Naive B cell (primary cell): ENCODE results near the gene E2F6. TPM values are rescaled to one million over a fixed set of nuclear protein-coding genes. Genes with fewer than 3 reads are reported as not detected.

Experiments
- ATAC-seq, 2 donors: fragments of 150-1000 bp; cut with Tn5 transposase; 2 replicates each; pipeline ENCODE4 v1.10.0; 2021; ENCODE audit warnings: low read depth in 2 of 2, mild to moderate bottlenecking in 2 of 2, moderate library complexity in 2 of 2
- DNase-seq: peaks from one replicate; pipeline ENCODE4 v3.0.0; 2022
- H3K27ac Mint-ChIP-seq, 6 donors: one replicate each; pipeline ENCODE4 v1.8.0; 2020 to 2022; ENCODE audit warnings: mild to moderate bottlenecking in 6 of 6, mixed read lengths in 6 of 6, moderate library complexity in 5 of 6, inconsistent platforms in 2 of 6
- H3K27me3 Mint-ChIP-seq, 3 donors: one replicate each; pipeline ENCODE4 v1.8.0; 2021 to 2022; ENCODE audit warnings: mixed read lengths in 3 of 3, mild to moderate bottlenecking in 1 of 3
- H3K36me3 Mint-ChIP-seq, 2 donors: one replicate each; pipeline ENCODE4 v1.8.0; 2020 to 2022; ENCODE audit warnings: mixed read lengths in 2 of 2, inconsistent platforms in 1 of 2, mild to moderate bottlenecking in 1 of 2
- H3K4me1 Mint-ChIP-seq, 3 donors: one replicate each; pipeline ENCODE4 v1.8.0; 2020 to 2022; ENCODE audit warnings: mixed read lengths in 3 of 3, inconsistent platforms in 1 of 3, mild to moderate bottlenecking in 1 of 3, moderate library complexity in 1 of 3
- H3K4me3 Mint-ChIP-seq, 8 donors: one replicate each; pipeline ENCODE4 v1.8.0; 2020 to 2022; ENCODE audit warnings: mild to moderate bottlenecking in 8 of 8, mixed read lengths in 8 of 8, moderate library complexity in 8 of 8, inconsistent platforms in 2 of 8
- H3K9me3 Mint-ChIP-seq, 7 donors: one replicate each; pipeline ENCODE4 v1.8.0; 2020 to 2022; ENCODE audit warnings: mixed read lengths in 7 of 7, mild to moderate bottlenecking in 5 of 7, inconsistent platforms in 2 of 7, moderate library complexity in 1 of 7
- polyA plus RNA-seq, 6 donors: library from polyadenylated mRNA; unstranded; fragments of 300-500 nt; fragmentation: Illumina TruSeq; gene quantifications; one replicate each; pipeline ENCODE4 v1.2.3, GENCODE V29; 2021; ENCODE audit warnings: low read depth in 6 of 6

Gene E2F6
- polyA plus RNA-seq, 6 donors from 2014 or later: 1.9 to 11.0 (median 2.9) TPM

DNA sequence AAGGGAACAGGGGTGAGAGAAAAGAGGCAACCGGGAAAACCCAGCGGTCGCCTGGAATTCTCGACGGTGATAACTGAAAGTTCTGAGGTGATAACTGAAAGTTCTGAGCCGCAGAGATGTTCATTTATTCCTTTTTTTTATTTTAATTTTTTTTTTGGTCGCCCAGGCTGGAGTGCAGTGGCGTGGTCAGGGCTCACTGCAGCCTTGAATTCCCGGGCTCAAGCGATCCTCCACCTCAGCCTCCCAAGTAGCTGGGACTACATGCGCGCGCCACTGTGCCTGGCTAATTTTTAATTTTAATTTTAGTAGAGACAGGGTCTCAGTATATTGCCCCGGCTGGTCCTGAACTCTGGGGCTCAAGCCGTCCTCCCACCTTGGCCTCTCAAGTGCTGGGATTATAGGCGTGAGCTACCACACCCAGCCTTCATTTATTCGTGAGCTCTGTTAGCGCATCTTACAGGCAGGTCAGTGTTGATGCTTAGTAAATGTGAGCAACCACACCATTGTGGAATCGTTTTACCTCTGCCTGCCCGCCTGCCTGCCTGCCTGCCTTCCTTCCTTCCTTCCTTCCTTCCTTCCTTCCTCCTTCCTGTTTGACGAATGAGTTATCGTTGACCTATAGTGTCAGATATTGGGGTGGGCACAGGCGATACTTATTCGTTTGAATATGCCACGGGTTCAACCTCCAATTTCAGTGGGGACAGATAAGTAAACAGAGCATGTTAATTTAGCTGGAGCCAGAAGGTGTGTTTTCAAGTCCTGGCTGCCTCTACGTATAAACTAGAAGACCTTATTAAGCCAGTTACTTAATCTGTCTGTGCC is 557 bp upstream of the E2F6 start:
- H3K27ac Mint-ChIP-seq: peak overlapping the region; percentile 62 to 95 (median 92)
- peak overlapping the region; percentile 91 to 98 (median 97) for H3K4me3 Mint-ChIP-seq
- H3K27me3 Mint-ChIP-seq: peaks cover 0 to 3% (median 0%) of the 10 kb centered on the region in 3 donors
- H3K9me3 Mint-ChIP-seq: no peaks in the 10 kb centered on the region
- ATAC-seq: peak; percentile 10 to 16
- H3K4me1 Mint-ChIP-seq: peaks cover 15 to 34% (median 29%) of the 10 kb centered on the region in 3 donors
- no peaks in the 10 kb centered on the region for H3K36me3 Mint-ChIP-seq
- no peak for DNase-seq

DNA sequence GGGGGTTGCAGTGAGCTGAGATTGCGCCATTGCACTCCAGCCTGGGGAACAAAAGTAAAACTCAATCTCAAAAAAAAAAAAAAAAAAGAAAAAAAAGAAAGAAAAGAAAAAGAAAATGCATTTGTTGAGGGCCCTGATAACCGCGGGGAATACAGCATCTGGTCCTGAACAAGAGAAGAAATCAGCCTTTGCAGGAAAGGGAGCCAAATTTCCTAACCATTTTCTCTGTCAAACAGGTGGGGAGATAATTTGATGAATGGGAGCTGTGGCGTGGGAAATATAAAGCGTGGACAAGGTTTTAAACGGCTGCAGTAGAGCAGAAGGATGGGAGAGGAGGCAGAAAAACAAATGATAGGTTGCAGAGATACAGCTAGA is 864 bp downstream of the E2F6 start:
- Mint-ChIP-seq H3K27me3 (no peaks in the 10 kb centered on the region), H3K36me3 (no peaks in the 10 kb centered on the region)

DNA sequence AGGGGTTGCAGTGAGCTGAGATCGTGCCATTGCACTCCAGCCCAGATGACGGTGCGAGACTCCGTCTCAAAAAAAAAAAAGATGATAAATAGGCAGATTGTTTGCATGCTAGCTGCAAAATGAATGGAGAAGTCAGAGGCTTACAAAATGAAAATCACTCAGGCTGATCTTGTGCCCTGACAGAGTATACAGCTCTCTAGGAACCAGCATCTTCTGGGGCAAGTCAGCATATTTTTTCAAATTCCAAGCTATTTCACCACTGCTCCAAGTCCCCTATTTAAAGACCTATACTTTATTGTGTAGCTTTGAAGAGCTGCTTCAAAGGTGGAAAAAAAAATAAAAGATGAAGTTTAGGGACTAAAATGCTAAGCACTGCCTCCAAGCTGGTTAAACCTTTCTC is 6.1 kb downstream of the E2F6 start:
- H3K4me1 Mint-ChIP-seq: peaks cover 20 to 33% (median 25%) of the 10 kb centered on the region in 3 donors
- H3K27me3 Mint-ChIP-seq: no peaks in the 10 kb centered on the region
- ATAC-seq: no peak
- no peak overlapping the region for H3K4me3 Mint-ChIP-seq
- no peaks in the 10 kb centered on the region for H3K9me3 Mint-ChIP-seq
- H3K27ac Mint-ChIP-seq: no peak overlapping the region
- no peak for DNase-seq
- H3K36me3 Mint-ChIP-seq: no peaks in the 10 kb centered on the region

More for the DNA sequence above, 864 bp downstream of the E2F6 start:
- peaks cover 20 to 38% (median 29%) of the 10 kb centered on the region in 3 donors for H3K4me1 Mint-ChIP-seq
- peak overlapping the region; percentile 30 to 94 (median 88) for H3K27ac Mint-ChIP-seq
- DNase-seq (no peak), ATAC-seq (no peak)
- no peaks in the 10 kb centered on the region for H3K9me3 Mint-ChIP-seq
- peak overlapping the region; percentile 91 to 98 (median 97) for H3K4me3 Mint-ChIP-seq

DNA sequence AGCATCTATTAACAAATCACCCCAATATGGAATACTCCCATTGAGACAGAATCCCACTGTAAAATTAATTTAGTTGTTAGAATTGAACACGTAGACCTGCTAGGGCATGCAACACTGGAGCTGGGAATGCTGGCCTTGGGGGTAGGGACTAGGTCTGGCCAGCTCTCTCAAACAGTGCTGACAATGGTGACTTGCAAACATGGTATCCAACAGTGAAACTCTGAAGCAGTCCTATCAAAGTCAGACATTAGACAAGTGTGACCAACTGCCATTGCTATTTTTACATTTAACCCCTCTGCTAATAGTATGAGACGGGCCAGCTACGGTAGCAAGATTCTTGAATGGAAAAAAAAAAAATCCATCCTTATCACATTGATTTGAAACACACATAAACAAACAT is 7.2 kb downstream of the E2F6 start:
- DNase-seq (no peak), ATAC-seq (no peak)
- H3K27me3 Mint-ChIP-seq: no peaks in the 10 kb centered on the region
- H3K9me3 Mint-ChIP-seq: no peaks in the 10 kb centered on the region
- no peak overlapping the region for H3K27ac Mint-ChIP-seq
- peaks cover 9 to 22% (median 22%) of the 10 kb centered on the region in 3 donors for H3K4me1 Mint-ChIP-seq
- H3K36me3 Mint-ChIP-seq: peaks cover 0 to 3% of the 10 kb centered on the region in 2 donors
- H3K4me3 Mint-ChIP-seq: no peak overlapping the region

DNA sequence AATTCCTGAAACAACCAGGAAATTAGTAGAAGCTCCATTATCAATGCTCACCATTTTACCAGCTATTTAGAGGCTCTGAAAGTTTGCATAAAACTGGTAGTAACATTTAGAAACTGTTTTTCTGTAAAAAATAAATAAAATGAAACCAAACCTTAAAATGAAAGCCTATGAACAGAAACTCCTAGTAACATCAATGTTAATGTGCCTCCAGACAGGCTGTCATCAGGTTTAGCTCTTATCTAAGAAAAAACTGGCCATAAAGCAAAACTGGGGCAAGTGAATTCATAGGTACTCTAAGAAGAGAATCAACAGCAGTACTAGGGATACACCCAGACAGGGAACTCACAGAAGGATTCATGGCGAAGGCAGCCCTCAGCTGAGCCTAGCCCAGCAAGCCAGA is 8.0 kb downstream of the E2F6 start:
- DNase-seq (no peak), ATAC-seq (no peak)
- Mint-ChIP-seq H3K4me3 (no peak overlapping the region), H3K9me3 (no peaks in the 10 kb centered on the region), H3K27ac (peak overlapping the region in 1 of 6 donors; percentile 66), H3K36me3 (peaks cover 0 to 8% of the 10 kb centered on the region in 2 donors), H3K4me1 (peaks cover 6 to 20% (median 18%) of the 10 kb centered on the region in 3 donors), H3K27me3 (no peaks in the 10 kb centered on the region)

DNA sequence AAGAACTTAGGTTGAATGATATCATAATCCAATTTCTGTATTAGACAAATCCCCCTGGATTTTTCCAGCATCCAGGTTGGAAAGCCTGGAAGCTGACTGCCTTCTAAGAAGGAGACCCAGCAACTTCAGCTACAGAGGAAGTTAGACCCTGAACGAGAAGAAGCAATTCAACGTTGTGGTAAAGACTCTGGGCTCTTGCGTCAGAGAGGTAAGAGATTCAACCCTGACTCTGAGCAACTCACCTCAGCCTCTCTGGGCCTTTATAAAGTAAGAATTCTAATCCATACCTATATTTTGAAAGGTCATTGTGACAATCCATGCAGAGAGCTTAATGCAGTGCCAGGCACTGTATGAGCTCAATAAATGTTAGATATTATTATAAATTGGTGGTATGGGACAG is 9.7 kb downstream of the E2F6 start:
- Mint-ChIP-seq H3K27ac (peak overlapping the region in 1 of 6 donors; percentile 52), H3K27me3 (no peaks in the 10 kb centered on the region), H3K4me3 (no peak overlapping the region), H3K36me3 (peaks cover 0 to 13% of the 10 kb centered on the region in 2 donors), H3K4me1 (peaks cover 6 to 20% (median 18%) of the 10 kb centered on the region in 3 donors), H3K9me3 (no peaks in the 10 kb centered on the region)
- no peak for DNase-seq
- ATAC-seq: no peak

DNA sequence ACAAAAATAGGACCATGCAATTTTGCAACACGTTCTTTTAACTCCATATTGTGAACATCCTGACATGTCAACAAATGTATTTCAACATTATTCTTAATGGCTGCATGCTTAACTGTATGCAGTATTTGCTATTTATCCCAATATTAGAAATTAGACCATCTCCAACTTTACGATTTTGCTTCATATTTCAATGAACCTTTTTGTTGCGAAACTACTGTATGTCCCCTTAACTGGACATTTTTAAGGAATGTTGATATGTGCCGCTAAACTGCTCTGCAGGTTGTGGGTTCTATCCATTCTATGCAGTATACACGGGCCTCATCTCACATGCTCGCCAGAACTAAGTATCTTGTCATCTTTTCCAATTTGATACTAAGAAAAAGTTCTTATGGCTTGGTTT is 11.1 kb downstream of the E2F6 start:
- Mint-ChIP-seq H3K4me3 (no peak overlapping the region), H3K36me3 (peaks cover 0 to 20% of the 10 kb centered on the region in 2 donors), H3K27me3 (no peaks in the 10 kb centered on the region), H3K4me1 (peaks cover 6 to 15% (median 13%) of the 10 kb centered on the region in 3 donors), H3K27ac (no peak overlapping the region), H3K9me3 (no peaks in the 10 kb centered on the region)
- DNase-seq (no peak), ATAC-seq (no peak)

DNA sequence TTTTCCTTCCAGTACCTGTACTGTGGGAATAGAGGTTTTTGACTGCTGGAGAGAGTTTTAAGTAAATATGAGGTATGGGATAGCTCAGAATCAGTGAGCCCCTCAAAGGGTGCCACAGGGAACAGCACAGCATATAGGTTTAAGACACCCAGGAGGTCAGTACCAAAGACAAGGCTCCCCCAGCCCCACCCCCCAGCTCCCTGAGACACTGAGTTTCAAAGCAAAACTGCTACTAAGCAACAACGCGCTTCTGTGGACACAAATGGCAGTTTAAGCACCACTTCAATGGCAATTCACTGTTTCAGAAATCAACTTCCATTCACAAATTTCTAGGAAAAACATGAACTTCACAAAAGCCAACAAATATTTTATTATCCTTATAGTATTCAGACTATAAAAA is 15.2 kb downstream of the E2F6 start:
- ATAC-seq (no peak), DNase-seq (no peak)
- H3K27me3 Mint-ChIP-seq: no peaks in the 10 kb centered on the region
- no peak overlapping the region for H3K4me3 Mint-ChIP-seq
- H3K36me3 Mint-ChIP-seq: peaks cover 0 to 20% of the 10 kb centered on the region in 2 donors
- H3K27ac Mint-ChIP-seq: peak overlapping the region in 1 of 6 donors; percentile 58
- peaks cover 0 to 3% (median 0%) of the 10 kb centered on the region in 3 donors for H3K4me1 Mint-ChIP-seq
- no peaks in the 10 kb centered on the region for H3K9me3 Mint-ChIP-seq

DNA sequence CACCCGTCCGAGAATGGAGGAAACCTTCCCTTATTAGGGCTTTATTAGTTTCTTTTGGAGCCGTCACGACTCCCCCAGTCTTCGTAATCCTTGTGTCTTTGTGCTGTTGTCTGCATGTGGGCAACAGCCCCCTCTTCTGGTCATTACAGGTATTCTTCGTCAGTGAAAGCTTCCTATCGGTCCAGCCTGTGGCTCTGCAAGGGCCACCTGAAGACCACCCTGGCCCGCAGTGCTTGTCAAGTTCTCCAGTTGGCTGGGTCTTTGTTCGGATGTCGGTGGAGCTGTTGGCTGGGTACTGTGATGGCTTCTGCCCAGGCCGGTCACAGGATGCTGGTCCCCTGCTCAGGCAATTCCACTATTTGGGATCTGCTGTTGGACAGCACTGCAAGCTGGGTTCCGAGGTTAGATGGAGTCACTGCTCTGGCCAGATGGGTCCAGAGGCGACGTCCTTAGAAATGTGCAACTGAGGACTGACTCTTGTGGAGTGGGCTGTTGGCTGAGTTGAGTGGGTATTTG is 19.2 kb downstream of the E2F6 start:
- Mint-ChIP-seq H3K9me3 (peaks cover 0 to 10% (median 9%) of the 10 kb centered on the region in 7 donors), H3K36me3 (peaks cover 26 to 28% of the 10 kb centered on the region in 2 donors), H3K27me3 (no peaks in the 10 kb centered on the region), H3K4me1 (no peaks in the 10 kb centered on the region), H3K27ac (no peak overlapping the region), H3K4me3 (no peak overlapping the region)
- DNase-seq (peak; percentile 46), ATAC-seq (peak; percentile 28 to 58)

DNA sequence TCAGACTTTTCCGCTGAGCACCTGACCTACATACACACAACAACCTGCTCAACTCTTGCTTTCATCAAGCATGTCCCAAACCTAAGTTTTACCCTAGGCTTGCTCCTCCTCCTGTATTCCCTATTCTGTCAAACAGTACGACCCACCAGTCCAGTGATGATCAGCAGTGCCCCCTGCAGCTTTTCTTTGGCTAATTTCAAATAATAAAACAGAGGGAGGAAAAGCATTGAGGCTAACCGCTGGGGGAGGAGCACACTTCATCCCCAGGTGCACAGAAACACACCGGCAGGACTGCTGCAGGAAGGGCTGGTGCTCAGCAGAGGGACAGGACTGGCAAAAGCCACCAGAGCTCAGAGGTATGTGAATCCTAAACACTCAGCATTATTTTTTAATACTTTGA is 21.2 kb downstream of the E2F6 start:
- no peak for ATAC-seq
- Mint-ChIP-seq H3K4me1 (no peaks in the 10 kb centered on the region), H3K27me3 (no peaks in the 10 kb centered on the region), H3K36me3 (peaks cover 24 to 33% of the 10 kb centered on the region in 2 donors), H3K27ac (no peak overlapping the region), H3K9me3 (peaks cover 0 to 16% (median 13%) of the 10 kb centered on the region in 7 donors), H3K4me3 (no peak overlapping the region)
- DNase-seq: no peak

DNA sequence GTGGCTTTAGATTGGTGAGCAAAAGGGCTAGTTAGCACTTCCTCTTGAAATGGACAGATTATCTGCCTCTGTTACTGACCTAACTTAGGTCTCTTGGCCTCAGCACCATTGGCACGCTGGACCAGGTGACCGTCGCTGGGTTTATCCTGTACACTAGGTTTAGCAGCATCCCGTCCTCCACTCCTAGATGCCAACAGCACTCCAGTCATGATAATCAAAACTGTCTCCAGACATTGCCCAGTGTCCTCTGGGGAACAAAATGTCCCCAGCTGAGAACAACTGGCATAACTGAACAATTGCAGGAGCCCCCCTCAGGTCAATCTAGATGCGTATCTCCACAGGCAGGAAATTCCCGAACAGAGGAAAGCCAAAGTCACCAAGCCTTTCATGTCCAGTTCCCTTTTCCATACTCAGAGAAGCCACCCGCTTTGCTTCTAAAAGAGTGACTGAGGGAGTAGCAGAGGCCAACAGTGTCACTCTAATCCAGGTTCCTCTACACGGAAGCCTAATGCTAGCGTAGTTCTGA is 27.3 kb downstream of the E2F6 start:
- H3K36me3 Mint-ChIP-seq: peaks cover 20% of the 10 kb centered on the region in 2 donors
- H3K4me3 Mint-ChIP-seq: no peak overlapping the region
- H3K27ac Mint-ChIP-seq: no peak overlapping the region
- H3K4me1 Mint-ChIP-seq: no peaks in the 10 kb centered on the region
- no peaks in the 10 kb centered on the region for H3K27me3 Mint-ChIP-seq
- DNase-seq (no peak), ATAC-seq (no peak)
- peaks cover 0 to 20% (median 13%) of the 10 kb centered on the region in 7 donors for H3K9me3 Mint-ChIP-seq

DNA sequence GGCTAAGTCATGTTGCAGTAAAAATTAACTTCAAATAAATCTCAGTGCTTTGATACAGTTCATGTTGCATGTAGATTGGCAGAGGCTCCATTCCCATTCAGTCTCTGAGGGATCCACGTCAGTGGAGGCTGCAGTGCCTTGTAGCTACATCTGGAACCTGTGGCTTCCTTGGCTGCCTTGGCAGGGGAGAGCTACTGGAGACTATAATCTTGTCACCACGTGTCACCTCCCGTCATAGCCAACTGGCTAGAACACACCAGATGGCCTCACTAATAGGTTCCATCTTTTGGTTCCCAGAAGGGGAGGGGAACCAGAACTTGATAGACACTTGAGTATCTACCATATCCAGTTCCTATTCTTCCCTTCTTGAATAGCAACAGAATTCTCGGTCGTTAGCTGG is 28.4 kb downstream of the E2F6 start:
- Mint-ChIP-seq H3K27ac (no peak overlapping the region), H3K36me3 (peaks cover 10 to 12% of the 10 kb centered on the region in 2 donors), H3K27me3 (no peaks in the 10 kb centered on the region), H3K4me3 (no peak overlapping the region), H3K4me1 (no peaks in the 10 kb centered on the region), H3K9me3 (peaks cover 0 to 16% (median 8%) of the 10 kb centered on the region in 7 donors)
- ATAC-seq: no peak
- DNase-seq: no peak

DNA sequence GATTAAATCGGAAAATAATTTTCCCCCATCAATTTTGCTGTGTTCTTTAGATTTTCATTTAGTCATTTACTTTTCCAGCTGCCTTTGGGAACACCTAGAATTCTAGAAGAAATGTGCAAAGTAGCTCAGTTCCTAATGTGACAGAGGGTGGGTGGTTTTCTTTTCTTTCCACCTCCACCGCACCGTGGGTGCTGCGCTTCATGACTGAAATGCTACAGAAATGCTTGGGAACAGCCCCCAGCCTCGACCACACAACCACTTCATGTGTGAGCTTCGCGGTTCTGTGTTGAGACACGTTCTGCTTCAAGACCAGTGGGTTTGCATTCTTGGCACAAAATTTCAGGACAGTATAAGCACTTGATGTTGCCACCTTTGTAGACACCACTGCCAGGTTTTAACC is 30.9 kb downstream of the E2F6 start:
- H3K27me3 Mint-ChIP-seq: no peaks in the 10 kb centered on the region
- H3K9me3 Mint-ChIP-seq: peaks cover 0 to 5% (median 0%) of the 10 kb centered on the region in 7 donors
- DNase-seq: no peak
- peaks cover 0 to 4% of the 10 kb centered on the region in 2 donors for H3K36me3 Mint-ChIP-seq
- H3K27ac Mint-ChIP-seq: no peak overlapping the region
- no peak for ATAC-seq
- H3K4me3 Mint-ChIP-seq: no peak overlapping the region
- no peaks in the 10 kb centered on the region for H3K4me1 Mint-ChIP-seq

DNA sequence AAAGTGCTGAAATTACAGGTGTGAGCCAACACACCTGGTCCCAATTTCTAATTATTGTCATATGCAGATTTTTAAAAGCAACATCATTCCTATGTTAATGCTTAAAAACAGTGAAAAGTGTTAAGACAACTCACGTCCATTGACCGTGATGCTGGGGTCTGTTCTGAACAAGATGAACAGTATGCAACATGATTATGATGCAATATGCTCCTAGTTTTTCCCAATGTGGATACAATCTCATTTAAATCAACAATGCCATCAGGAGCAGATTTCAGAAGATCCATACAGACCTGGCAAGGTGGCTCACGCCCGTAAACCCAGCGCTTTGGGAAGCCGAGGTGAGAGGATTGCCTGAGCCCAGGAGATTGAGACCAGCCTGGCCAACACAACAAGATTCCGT is 31.5 kb downstream of the E2F6 start:
- Mint-ChIP-seq H3K9me3 (peaks cover 0 to 5% (median 0%) of the 10 kb centered on the region in 7 donors), H3K27me3 (no peaks in the 10 kb centered on the region), H3K27ac (no peak overlapping the region), H3K36me3 (peaks cover 0 to 4% of the 10 kb centered on the region in 2 donors), H3K4me3 (no peak overlapping the region), H3K4me1 (no peaks in the 10 kb centered on the region)
- ATAC-seq (no peak), DNase-seq (no peak)
